Motor neuron (in vitro differentiated cells): ENCODE measurements around the gene ELP4. TPM values are rescaled to one million over a fixed set of nuclear protein-coding genes. Genes with fewer than 3 reads are reported as not detected.
A peak's percentile ranks its signal among the peaks of the same experiment; 100 is the strongest.
"Not testable (repeated sequence)": the region's sequence is repeated elsewhere in the genome, so short reads cannot be mapped to it uniquely, and the experiment has no call there.

Source experiments
- ATAC-seq, 8 experiments: fragments of 200-7000 bp; cut with Tn5 transposase; replicated peaks in 6 of 8; 2 replicates each; pipeline ENCODE4 v1.8.0; 2021; ENCODE audit warnings: mild to moderate bottlenecking in 8 of 8, moderate library complexity in 8 of 8
- H3K27ac ChIP-seq, 2 donors: fragments of 250-450 bp; sonication (Bioruptor Pico); 2 replicates each; pipeline ENCODE4 v1.9.0; 2021; ENCODE audit warnings: antibody characterized with exemption in 2 of 2, mild to moderate bottlenecking in 2 of 2, moderate library complexity in 1 of 2
- H3K4me1 ChIP-seq, 2 donors: fragments of 250-450 bp; sonication (Bioruptor Pico); replicated peaks in 1 of 2; 2 replicates each; pipeline ENCODE4 v1.6.1; 2021; ENCODE audit warnings: antibody characterized with exemption in 2 of 2, mild to moderate bottlenecking in 2 of 2, moderate library complexity in 1 of 2
- H3K4me3 ChIP-seq, 5 donors: fragments of 250-450 bp; sonication (Bioruptor Pico); 2 replicates each; pipeline ENCODE4 v1.9.0; 2021; ENCODE audit warnings: antibody characterized with exemption in 5 of 5, mild to moderate bottlenecking in 5 of 5, moderate library complexity in 4 of 5
- WGBS, 10 experiments: fragments of 450-650 bp; shearing (Covaris generic); methylation state at CpG; one replicate each; pipeline ENCODE4 v1.0.0; 2022; 5-methylcytosine and 5-hydroxymethylcytosine counted together
- in situ Hi-C, 9 experiments: fragments of 400-800 bp; cut with MboI; loops; one replicate each; pipeline ENCODE4 v1.15.0; 2021; ENCODE audit warnings: low sequenced_read_pairs in 9 of 9, low pct_unique_long_range_greater_than_20kb in 2 of 9; ENCODE audit not compliant: unreplicated experiment in 9 of 9
- total RNA-seq, 8 experiments: library from RNA; unstranded; fragments of 300-600 nt; gene quantifications; 2 replicates each; pipeline versions ENCODE4 v1.2.3 to v1.2.4, GENCODE V29; 2022

The ELP4 gene
- total RNA-seq, 8 experiments from 2014 or later, result 12.1 to 45.9 (median 28.9) TPM

DNA sequence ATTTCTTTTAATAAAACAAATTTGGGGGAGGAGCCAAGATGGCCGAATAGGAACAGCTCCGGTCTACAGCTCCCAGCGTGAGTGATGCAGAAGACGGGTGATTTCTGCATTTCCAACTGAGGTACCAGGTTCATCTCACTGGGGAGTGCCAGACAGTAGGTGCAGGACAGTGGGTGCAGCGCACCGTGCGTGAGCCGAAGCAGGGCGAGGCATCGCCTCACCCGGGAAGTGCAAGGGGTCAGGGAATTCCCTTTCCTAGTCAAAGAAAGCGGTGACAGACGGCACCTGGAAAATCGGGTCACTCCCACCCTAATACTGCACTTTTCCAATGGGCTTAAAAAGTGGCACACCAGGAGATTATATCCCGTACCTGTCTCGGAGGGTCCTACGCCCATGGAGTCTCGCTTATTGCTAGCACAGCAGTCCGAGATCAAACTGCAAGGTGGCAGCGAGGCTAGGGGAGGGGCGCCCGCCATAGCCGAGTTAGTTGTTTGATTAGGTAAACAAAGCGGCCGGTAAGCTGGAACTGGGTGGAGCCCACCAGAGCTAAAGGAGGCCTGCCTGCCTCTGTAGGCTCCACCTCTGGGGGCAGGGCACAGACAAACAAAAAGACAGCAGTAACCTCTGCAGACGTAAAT, 231.3 kb downstream of the ELP4 start:
- 93 to 100% methylated on average over 4 to 6 of the region's 26 CpGs; no CpG with 5 or more reads in 8 of the 10 experiments for WGBS, 10 experiments
- ATAC-seq, H3K27ac ChIP-seq, H3K4me1 ChIP-seq, H3K4me3 ChIP-seq: not testable (repeated sequence)
- in situ Hi-C loops, result loop anchor here in 1 of 9 experiments (25.0 kb wide), 1 partner anchor 104 kb away; no protein-coding TSS in a partner anchor

DNA sequence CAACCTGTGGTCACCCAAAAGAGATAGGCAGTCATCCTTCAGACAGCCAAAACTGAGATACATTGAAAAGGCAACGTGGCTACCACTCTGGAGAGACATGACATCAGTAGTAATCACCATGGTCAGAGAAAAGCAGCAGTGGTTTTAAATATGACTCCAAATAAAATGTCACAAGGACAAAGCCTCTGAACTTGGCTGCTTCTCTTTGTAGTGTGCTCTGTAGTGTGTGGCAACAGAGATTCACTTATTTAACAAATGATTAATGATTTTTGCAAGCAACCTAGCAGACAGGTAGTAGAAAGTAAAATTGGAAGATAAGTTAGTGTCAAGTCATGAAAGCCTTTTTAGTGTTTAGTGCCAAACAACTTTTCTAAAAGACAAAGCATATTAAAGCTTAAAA, 238.0 kb downstream of the ELP4 start:
- Histone ChIP-seq H3K4me3 (no peak overlapping the region), H3K27ac (no peak overlapping the region), H3K4me1 (no peaks in the 10 kb centered on the region)
- peak in 2 of 8 experiments; percentile 58 to 59 for ATAC-seq
- 17 to 80% (median 54%) methylated on average over 1 of the region's 1 CpG; no CpG with 5 or more reads in 4 of the 10 experiments for WGBS, 10 experiments
- in situ Hi-C loops, result loop anchor here in 1 of 9 experiments (25.0 kb wide), 1 partner anchor 110 kb away; no protein-coding TSS in a partner anchor

- Histone ChIP-seq H3K4me3 (no peak overlapping the region), H3K27ac (no peak overlapping the region), H3K4me1 (no peaks in the 10 kb centered on the region)
- no peak for ATAC-seq
- 17 to 100% (median 41%) methylated on average over 1 to 3 of the region's 3 CpGs for WGBS, 10 experiments
- in situ Hi-C loops, result no loop called here
These were observed 247.8 kb downstream of the ELP4 start for GRCh38 chr11:31757260-31757835.

GRCh38 chr11:31761636-31762035, 252.1 kb downstream of the ELP4 start:
- peaks cover 12 to 19% of the 10 kb centered on the region in 2 donors for H3K4me1 ChIP-seq
- ATAC-seq, result no peak
- in situ Hi-C loops, result no loop called here
- H3K27ac ChIP-seq, result no peak overlapping the region
- WGBS, 10 experiments, result 80 to 100% (median 88%) methylated on average over 1 of the region's 1 CpG; no CpG with 5 or more reads in 3 of the 10 experiments
- H3K4me3 ChIP-seq, result no peak overlapping the region

DNA sequence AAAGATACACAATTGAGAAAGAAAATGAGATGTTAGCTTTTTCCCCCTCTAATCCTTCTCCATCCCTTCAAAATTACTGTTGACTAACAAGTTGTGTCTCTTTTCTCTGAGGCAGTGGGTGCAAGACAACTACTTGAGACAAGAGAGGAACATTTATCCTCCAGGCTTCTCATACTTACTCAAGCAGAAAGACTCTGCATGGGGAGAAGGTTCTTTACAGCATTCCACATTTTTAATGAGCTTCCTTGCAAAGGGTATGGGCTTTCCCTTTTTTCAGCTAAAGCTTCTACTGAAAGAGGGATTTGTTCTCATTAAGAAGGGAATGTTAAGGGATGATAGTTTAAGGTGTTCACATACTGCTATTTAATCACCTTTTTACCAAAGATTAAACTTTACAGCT, 253.7 kb downstream of the ELP4 start:
- H3K4me3 ChIP-seq, result no peak overlapping the region

DNA sequence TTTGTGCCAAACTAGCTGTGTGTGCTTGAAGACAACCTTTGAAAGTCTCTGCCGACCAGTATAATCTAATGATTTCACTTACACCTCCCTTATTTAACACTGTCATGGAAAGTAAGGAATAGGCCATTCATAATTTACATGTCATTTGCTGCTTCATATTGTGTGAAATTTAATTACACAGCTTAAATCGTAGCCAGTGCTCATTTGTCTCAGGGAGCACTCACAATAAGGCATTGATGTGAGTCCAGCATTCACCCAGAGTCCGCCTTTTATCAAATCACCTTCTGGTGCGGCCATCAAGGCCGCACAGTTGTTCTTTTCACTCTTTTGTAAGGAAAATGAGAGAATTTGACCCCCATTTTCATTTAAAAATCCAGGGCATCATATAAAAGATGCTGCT, 254.7 kb downstream of the ELP4 start:
- no peak overlapping the region for H3K27ac ChIP-seq
- ATAC-seq, result peak in 3 of 8 experiments; percentile 46 to 56 (median 53)
- in situ Hi-C loops, result no loop called here
- peaks cover 20 to 21% of the 10 kb centered on the region in 2 donors for H3K4me1 ChIP-seq
- H3K4me3 ChIP-seq, result no peak overlapping the region
- 0 to 100% (median 22%) methylated on average over 1 to 5 of the region's 5 CpGs; no CpG with 5 or more reads in 1 of the 10 experiments for WGBS, 10 experiments

More for the DNA sequence above, 253.7 kb downstream of the ELP4 start:
- Histone ChIP-seq H3K4me1 (peaks cover 14 to 19% of the 10 kb centered on the region in 2 donors), H3K27ac (no peak overlapping the region)
- in situ Hi-C loops, result no loop called here
- ATAC-seq, result no peak

- no peak overlapping the region for H3K4me3 ChIP-seq
- ATAC-seq, result no peak
- 0 to 90% (median 46%) methylated on average over 1 to 5 of the region's 5 CpGs; no CpG with 5 or more reads in 1 of the 10 experiments for whole genome bisulfite sequencing, 10 experiments
- H3K27ac ChIP-seq, result no peak overlapping the region
- peaks cover 20 to 21% of the 10 kb centered on the region in 2 donors for H3K4me1 ChIP-seq
- in situ Hi-C loops, result no loop called here
These were observed 255.2 kb downstream of the ELP4 start for GRCh38 chr11:31764766-31765165.

- ATAC-seq, result no peak
- WGBS, 10 experiments, result 83 to 100% (median 90%) methylated on average over 1 to 3 of the region's 3 CpGs; no CpG with 5 or more reads in 1 of the 10 experiments
- H3K27ac ChIP-seq, result no peak overlapping the region
- H3K4me3 ChIP-seq, result no peak overlapping the region
- in situ Hi-C loops, result no loop called here
- H3K4me1 ChIP-seq, result peaks cover 20 to 21% of the 10 kb centered on the region in 2 donors
These were observed 257.5 kb downstream of the ELP4 start for GRCh38 chr11:31767066-31767465.

GRCh38 chr11:31767685-31768084, 258.1 kb downstream of the ELP4 start:
- Histone ChIP-seq H3K27ac (no peak overlapping the region), H3K4me3 (no peak overlapping the region), H3K4me1 (peaks cover 20 to 21% of the 10 kb centered on the region in 2 donors)
- no peak for ATAC-seq
- in situ Hi-C loops, result no loop called here
- 80 to 100% (median 88%) methylated on average over 2 of the region's 2 CpGs; no CpG with 5 or more reads in 2 of the 10 experiments for WGBS, 10 experiments

- 25 to 91% (median 61%) methylated on average over 2 to 7 of the region's 9 CpGs for WGBS, 10 experiments
- no peak overlapping the region for H3K27ac ChIP-seq
- in situ Hi-C loops, result no loop called here
These were observed 259.4 kb downstream of the ELP4 start for GRCh38 chr11:31768749-31769640.

GRCh38 chr11:31770011-31770700, 260.6 kb downstream of the ELP4 start:
- no peak for ATAC-seq

More at GRCh38 chr11:31768749-31769640, 259.4 kb downstream of the ELP4 start:
- H3K4me1 ChIP-seq, result peaks cover 13 to 20% of the 10 kb centered on the region in 2 donors
- ATAC-seq, result peak in 4 of 8 experiments; percentile 48 to 98 (median 76)
- no peak overlapping the region for H3K4me3 ChIP-seq

GRCh38 chr11:31772412-31772811, 262.8 kb downstream of the ELP4 start:
- 79 to 100% (median 86%) methylated on average over 1 to 2 of the region's 2 CpGs; no CpG with 5 or more reads in 4 of the 10 experiments for WGBS, 10 experiments
- no peak for ATAC-seq
- H3K4me3 ChIP-seq, result no peak overlapping the region
- in situ Hi-C loops, result no loop called here
- peaks cover 2 to 9% of the 10 kb centered on the region in 2 donors for H3K4me1 ChIP-seq
- H3K27ac ChIP-seq, result no peak overlapping the region

More at GRCh38 chr11:31770011-31770700, 260.6 kb downstream of the ELP4 start:
- peaks cover 2 to 9% of the 10 kb centered on the region in 2 donors for H3K4me1 ChIP-seq
- no peak overlapping the region for H3K27ac ChIP-seq
- in situ Hi-C loops, result no loop called here
- H3K4me3 ChIP-seq, result no peak overlapping the region
- WGBS, 10 experiments, result 71 to 100% (median 100%) methylated on average over 1 to 3 of the region's 3 CpGs; no CpG with 5 or more reads in 1 of the 10 experiments
